Stimulated activated CD8-positive, alpha-beta memory T cell treated with anti-CD3 and anti-CD28 coated beads, Interleukin-12 subunit alpha, Interleukin-12 subunit beta, amount 100 ng/mL, for 1 hour (primary cell): ENCODE data around the gene SORBS1.
A peak's percentile ranks its signal among the peaks of the same experiment; 100 is the strongest.
"Not testable (repeated sequence)": the region's sequence is repeated elsewhere in the genome, so short reads cannot be mapped to it uniquely, and the experiment has no call there.

Experiments used
- DNase-seq: peaks from one replicate; pipeline ENCODE4 v3.0.0-alpha.2; 2020; ENCODE audit warnings: low read depth

Gene SORBS1

GRCh38 chr10:95388539-95388938 lies 172.6 kb downstream of the SORBS1 start:
- no peak for DNase-seq

GRCh38 chr10:95388109-95388471 lies 173.1 kb downstream of the SORBS1 start:
- no peak for DNase-seq

GRCh38 chr10:95384011-95384704 lies 177.0 kb downstream of the SORBS1 start:
- no peak for DNase-seq

GRCh38 chr10:95382596-95382995 lies 178.6 kb downstream of the SORBS1 start:
- DNase-seq, result no peak

- DNase-seq, result no peak
Observed at GRCh38 chr10:95382174-95382573, 179.0 kb downstream of the SORBS1 start.

GRCh38 chr10:95377950-95378349 lies 183.2 kb downstream of the SORBS1 start:
- no peak for DNase-seq

- DNase-seq, result no peak
Observed at GRCh38 chr10:95375418-95375817, 185.8 kb downstream of the SORBS1 start.

GRCh38 chr10:95374597-95375209 lies 186.5 kb downstream of the SORBS1 start:
- peak; percentile 11 for DNase-seq

- no peak for DNase-seq
Observed at GRCh38 chr10:95373660-95374059, 187.5 kb downstream of the SORBS1 start.

GRCh38 chr10:95364342-95364741 lies 196.8 kb downstream of the SORBS1 start:
- DNase-seq, result no peak

- DNase-seq, result peak; percentile 6
Observed at GRCh38 chr10:95363303-95363912, 197.8 kb downstream of the SORBS1 start.

- no peak for DNase-seq
Observed at GRCh38 chr10:95360122-95360714, 201.0 kb downstream of the SORBS1 start.

- no peak for DNase-seq
Observed at GRCh38 chr10:95359466-95359865, 201.7 kb downstream of the SORBS1 start.

- no peak for DNase-seq
Observed at GRCh38 chr10:95356190-95356955, 204.8 kb downstream of the SORBS1 start.

- DNase-seq, result no peak
Observed at GRCh38 chr10:95355301-95355700, 205.9 kb downstream of the SORBS1 start.

- no peak for DNase-seq
Observed at GRCh38 chr10:95354110-95354509, 207.1 kb downstream of the SORBS1 start.

- DNase-seq, result no peak
Observed at GRCh38 chr10:95353123-95353522, 208.0 kb downstream of the SORBS1 start.

GRCh38 chr10:95352684-95353083 lies 208.5 kb downstream of the SORBS1 start:
- no peak for DNase-seq

- no peak for DNase-seq
Observed at GRCh38 chr10:95350830-95351228, 210.3 kb downstream of the SORBS1 start.

- DNase-seq, result no peak
Observed at GRCh38 chr10:95350219-95350829, 210.8 kb downstream of the SORBS1 start.

GRCh38 chr10:95347402-95347766 lies 213.8 kb downstream of the SORBS1 start:
- not testable (repeated sequence) for DNase-seq
